Thyroid gland (tissue), 4 donors: ENCODE measurements around the gene SLC4A3.

ENCODE experiments used
- CTCF ChIP-seq, 6 experiments: fragments of 200-600 bp in 3 of 6; fragments of 450-650 bp in 3 of 6; sonication (generic) in 3 of 6; IDR thresholded peaks; one replicate each; pipeline ENCODE4 v1.5.1; 2016 to 2019; ENCODE audit warnings: antibody characterized with exemption in 6 of 6, mild to moderate bottlenecking in 2 of 6, inconsistent platforms in 1 of 6, moderate library complexity in 1 of 6
- POLR2A ChIP-seq, 2 donors: fragments of 450-650 bp; IDR thresholded peaks; one replicate each; pipeline ENCODE4 v1.6.1; 2017; ENCODE audit warnings: antibody characterized with exemption in 2 of 2, mild to moderate bottlenecking in 2 of 2, moderate library complexity in 1 of 2

- no peak for TF ChIP-seq CTCF (IDR thresholded peaks at IDR 0.05)
- TF ChIP-seq POLR2A (IDR thresholded peaks at IDR 0.05), result no peak
These were observed 14.6 kb downstream of the SLC4A3 start for GRCh38 chr2:219642069-219642454.
